HepG2 (cell line): Measurements from ENCODE around the gene ASB3. TPM values are rescaled to one million over a fixed set of nuclear protein-coding genes. Genes with fewer than 3 reads are reported as not detected.

ENCODE experiments used
- ARID2 ChIP-seq: sonication (generic); formaldehyde crosslinking; IDR thresholded peaks from 2 replicates; pipeline ENCODE4 v1.8.1; 2022; ENCODE audit warnings: mild to moderate bottlenecking, missing genetic modification reagents, borderline replicate concordance
- CCAR2 ChIP-seq: fragments of 200-400 bp; formaldehyde crosslinking; optimal IDR thresholded peaks from 2 replicates; pipeline ENCODE3; 2018; ENCODE audit warnings: low read depth, mild to moderate bottlenecking, low read length, moderate library complexity
- CERS6 ChIP-seq: sonication (generic); formaldehyde crosslinking; IDR thresholded peaks from 2 replicates; pipeline ENCODE4 v1.5.0; 2020; ENCODE audit warnings: missing genetic modification reagents
- EED ChIP-seq: sonication (generic); formaldehyde crosslinking; IDR thresholded peaks from 2 replicates; pipeline ENCODE4 v1.5.0; 2020; ENCODE audit warnings: mild to moderate bottlenecking, missing genetic modification reagents
- EHMT2 ChIP-seq: fragments of 200-600 bp; sonication (generic); IDR thresholded peaks from 2 replicates; pipeline ENCODE4 v1.7.0; 2017; ENCODE audit warnings: antibody characterized with exemption, low read depth, low read length, borderline replicate concordance
- ELF3 ChIP-seq: IDR thresholded peaks from 2 replicates; pipeline ENCODE4 v1.6.1; 2016; ENCODE audit warnings: missing genetic modification reagents, missing compliant biosample characterization
- FUBP1 ChIP-seq: sonication (generic); formaldehyde crosslinking; IDR thresholded peaks from 2 replicates; pipeline ENCODE4 v1.5.1; 2020; ENCODE audit warnings: missing genetic modification reagents, mild to moderate bottlenecking, borderline replicate concordance
- GTF2F1 ChIP-seq: fragments of 150-350 bp; IDR thresholded peaks from 2 replicates; pipeline ENCODE4 v1.6.1; 2014; ENCODE audit warnings: low read length
- HNRNPK ChIP-seq: fragments of 200-400 bp; formaldehyde crosslinking; IDR thresholded peaks from 2 replicates; pipeline ENCODE4 v1.6.1; 2018; ENCODE audit warnings: low read length, low read depth, moderate library complexity, mild to moderate bottlenecking; ENCODE audit not compliant: poor library complexity, severe bottlenecking
- IKZF4 ChIP-seq: sonication (generic); formaldehyde crosslinking; IDR thresholded peaks from 2 replicates; pipeline ENCODE4 v1.5.1; 2020; ENCODE audit warnings: borderline replicate concordance, mild to moderate bottlenecking, low read depth, missing genetic modification reagents; ENCODE audit errors: not compliant biosample characterization
- SCMH1 ChIP-seq: sonication (generic); formaldehyde crosslinking; IDR thresholded peaks from 2 replicates; pipeline ENCODE4 v1.9.0; 2021; ENCODE audit warnings: missing genetic modification reagents, mild to moderate bottlenecking, borderline replicate concordance
- SRSF1 ChIP-seq: fragments of 200-400 bp; formaldehyde crosslinking; optimal IDR thresholded peaks from 2 replicates; pipeline ENCODE3; 2017; ENCODE audit warnings: mild to moderate bottlenecking, low read depth, low read length, moderate library complexity
- ZBTB42 ChIP-seq: sonication (generic); formaldehyde crosslinking; IDR thresholded peaks from 2 replicates; pipeline ENCODE4 v1.5.0; 2020; ENCODE audit warnings: mild to moderate bottlenecking, missing genetic modification reagents
- ZBTB44 ChIP-seq: sonication (generic); formaldehyde crosslinking; IDR thresholded peaks from 2 replicates; pipeline ENCODE4 v1.4.0; 2020; ENCODE audit warnings: missing genetic modification reagents
- ZEB1 ChIP-seq: IDR thresholded peaks from 2 replicates; pipeline ENCODE4 v1.6.1; 2012; ENCODE audit warnings: mild to moderate bottlenecking, low read depth, inconsistent platforms; ENCODE audit not compliant: insufficient replicate concordance
- ZNF121 ChIP-seq: sonication (generic); formaldehyde crosslinking; IDR thresholded peaks from 2 replicates; pipeline ENCODE4 v1.5.0; 2020; ENCODE audit warnings: mild to moderate bottlenecking, missing genetic modification reagents
- ZNF232 ChIP-seq: sonication (generic); formaldehyde crosslinking; IDR thresholded peaks from 2 replicates; pipeline ENCODE4 v1.4.0; 2020; ENCODE audit warnings: missing genetic modification reagents, borderline replicate concordance
- ZNF329 ChIP-seq: sonication (generic); formaldehyde crosslinking; IDR thresholded peaks from 2 replicates; pipeline ENCODE4 v1.9.0; 2021; ENCODE audit warnings: low read depth, mild to moderate bottlenecking, missing genetic modification reagents
- ZNF362 ChIP-seq: sonication (generic); formaldehyde crosslinking; IDR thresholded peaks from 2 replicates; pipeline ENCODE4 v1.4.0; 2020; ENCODE audit warnings: missing genetic modification reagents, mild to moderate bottlenecking, borderline replicate concordance
- ZNF367 ChIP-seq: sonication (generic); formaldehyde crosslinking; IDR thresholded peaks from 2 replicates; pipeline ENCODE4 v1.4.0; 2020; ENCODE audit warnings: missing genetic modification reagents, borderline replicate concordance
- ZNF44 ChIP-seq: sonication (generic); formaldehyde crosslinking; IDR thresholded peaks from 2 replicates; pipeline ENCODE4 v1.5.1; 2020; ENCODE audit warnings: mild to moderate bottlenecking, missing genetic modification reagents
- ZNF496 ChIP-seq: sonication (generic); formaldehyde crosslinking; IDR thresholded peaks from 2 replicates; pipeline ENCODE4 v1.8.1; 2023; ENCODE audit warnings: mild to moderate bottlenecking, moderate library complexity, missing genetic modification reagents; ENCODE audit not compliant: insufficient replicate concordance
- ZNF775 ChIP-seq: sonication (generic); formaldehyde crosslinking; IDR thresholded peaks from 2 replicates; pipeline ENCODE4 v1.4.0; 2020; ENCODE audit warnings: missing genetic modification reagents, mild to moderate bottlenecking, moderate library complexity, borderline replicate concordance
- ZSCAN30 ChIP-seq: sonication (generic); formaldehyde crosslinking; IDR thresholded peaks from 2 replicates; pipeline ENCODE4 v1.5.0; 2020; ENCODE audit warnings: mild to moderate bottlenecking, missing genetic modification reagents
- polyA plus RNA-seq, 8 experiments: library from polyadenylated mRNA; depleted of rRNA in 3 of 8; stranded (reverse) in 7 of 8; unstranded in 1 of 8; fragments of >200 nt; fragmentation: Illumina TruSeq in 4 of 8; extraction: Trizol in 4 of 8; gene quantifications; 2 replicates each; pipeline versions ENCODE4 v1.2.1 to v1.2.3, GENCODE V29; 2011 to 2016; ENCODE audit warnings: low read depth in 4 of 8, missing spikeins in 1 of 8, mixed read lengths in 1 of 8; ENCODE audit not compliant: insufficient read depth in 1 of 8
- total RNA-seq, 5 experiments: library from RNA; depleted of rRNA; stranded (reverse); fragments of >200 nt; fragmentation: Illumina TruSeq; extraction: Trizol; gene quantifications; 2 replicates each; pipeline ENCODE4 v1.2.3, GENCODE V29; 2016; ENCODE audit warnings: low read depth in 1 of 5

Gene ASB3
- total and polyA plus RNA-seq, 2 of the 13 experiments (the other 11 are each of a cell fraction or from before 2014, with no cell fraction given), result 40.1 to 41.8 TPM

GRCh38 chr2:53826587-53827397, 40.0 kb upstream of the ASB3 start (continued):
- TF ChIP-seq ZBTB44 (CRISPR knock-in tag) (0 out of 2 replicates have a peak, but pooled peaks have one; percentile 47), ZNF496 (CRISPR knock-in tag) (no peak), FUBP1 (no peak), SRSF1 (no peak), HNRNPK (no peak), ZSCAN30 (CRISPR knock-in tag) (peak; percentile 58; the same call in 1 of the 2 replicates), ZNF775 (0 out of 2 replicates have a peak, but pooled peaks have one; percentile 47), ZNF44 (CRISPR knock-in tag) (no peak), ZBTB42 (CRISPR knock-in tag) (no peak), ZNF329 (CRISPR knock-in tag) (no peak), EED (CRISPR knock-in tag) (no peak), ZNF367 (no peak), CCAR2 (no peak), CERS6 (CRISPR knock-in tag) (no peak), ELF3 (CRISPR knock-in tag) (peak; percentile 92), ZNF362 (CRISPR knock-in tag) (peak; percentile 93), ZNF121 (no peak), ZEB1 (peak; percentile 57), IKZF4 (CRISPR knock-in tag) (no peak), GTF2F1 (no peak), ARID2 (CRISPR knock-in tag) (peak; percentile 94), EHMT2 (peak; percentile 94; the same call in 1 of the 2 replicates), SCMH1 (no peak), ZNF232 (CRISPR knock-in tag) (no peak; the same call in 1 of the 2 replicates)
